ENCODE data around the gene SEMA3E.

- TF ChIP-seq CTCF (conservative IDR thresholded peaks at IDR 0.05 in 1 of 2, IDR thresholded peaks at IDR 0.05 in 1 of 2; ENCODE audit: extremely low read depth in 1 of 2, insufficient read depth in 1 of 2, low read depth in 1 of 2, low read length in 2 of 2) (no peak), EZH2 (IDR thresholded peaks at IDR 0.05; ENCODE audit: borderline replicate concordance, low read length) (no peak)
Observed at GRCh38 chr7:83414947-83415346, 234.0 kb downstream of the SEMA3E start.
